ENCODE results near the gene HNRNPK.

Gene HNRNPK

DNA sequence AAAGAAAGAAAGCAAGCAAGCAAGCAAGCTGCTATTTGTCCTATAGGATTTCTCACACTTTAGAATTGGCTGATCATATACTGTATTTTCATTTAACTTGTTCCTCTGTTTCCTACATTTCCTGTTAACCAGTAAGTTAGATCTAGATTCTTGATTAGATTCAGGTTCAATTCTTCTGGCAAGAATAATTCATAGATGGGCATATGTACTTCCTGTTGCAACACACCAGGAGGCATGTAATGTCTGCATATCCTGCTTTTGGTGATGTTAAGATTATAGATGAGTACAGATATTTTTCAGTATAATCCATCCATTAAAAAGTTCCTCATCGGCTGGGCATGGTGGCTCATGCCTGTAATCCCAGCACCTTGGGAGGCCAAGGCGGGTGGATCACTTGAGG, 48.0 kb downstream of the HNRNPK start:
- no peak for DNase-seq

- no peak for DNase-seq
These were observed 49.1 kb downstream of the HNRNPK start for GRCh38 chr9:83930881-83931280.

GRCh38 chr9:83927591-83927990, 52.4 kb downstream of the HNRNPK start:
- DNase-seq, result no peak

DNA sequence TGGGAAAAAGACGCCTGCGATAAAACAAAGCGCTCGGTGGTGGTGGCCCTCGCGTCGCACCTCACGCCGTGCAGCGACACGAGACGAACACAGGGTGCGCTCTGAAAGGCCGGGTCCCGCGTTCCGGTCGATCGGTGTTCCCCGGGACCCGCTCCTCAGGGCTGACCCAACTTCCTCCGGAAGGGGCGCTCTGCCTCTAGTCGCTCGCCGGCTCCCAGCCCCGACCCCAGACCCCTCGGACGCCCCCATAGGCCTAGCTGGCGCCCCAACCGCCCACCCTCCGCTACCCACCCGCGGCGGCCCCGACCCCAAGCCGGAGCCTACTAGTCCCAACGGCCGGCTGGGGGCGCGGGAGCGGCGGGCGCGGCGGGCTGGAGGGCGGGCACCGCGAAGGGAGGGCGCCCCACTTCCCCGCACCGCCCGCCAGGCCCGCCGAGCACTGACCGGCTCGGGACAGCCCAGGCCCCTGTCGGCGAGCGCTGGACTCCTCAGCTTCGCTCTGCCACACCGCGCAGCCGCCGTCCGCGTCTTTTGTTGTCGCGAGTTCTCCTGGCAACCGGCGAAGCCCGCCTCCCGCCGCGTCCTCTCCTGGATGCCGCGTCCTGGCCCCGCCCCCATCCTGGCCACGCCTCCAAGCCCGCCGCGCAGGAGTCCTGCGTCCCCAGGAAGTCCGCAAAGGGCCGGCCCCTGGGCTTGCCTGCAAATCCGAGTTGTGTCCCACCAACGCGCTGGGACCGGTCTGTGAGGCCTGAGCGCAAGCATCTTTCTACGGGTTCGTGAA, 58.9 kb downstream of the HNRNPK start, which contains the start of gene KIF27:
KIF27 (minus strand) TSS at position 506 of the 781 bp plus-strand sequence. CDS start 5,841 bp downstream, outside the sequence.
- DNase-seq, result peak; percentile 91 to 95 (median 92)

DNA sequence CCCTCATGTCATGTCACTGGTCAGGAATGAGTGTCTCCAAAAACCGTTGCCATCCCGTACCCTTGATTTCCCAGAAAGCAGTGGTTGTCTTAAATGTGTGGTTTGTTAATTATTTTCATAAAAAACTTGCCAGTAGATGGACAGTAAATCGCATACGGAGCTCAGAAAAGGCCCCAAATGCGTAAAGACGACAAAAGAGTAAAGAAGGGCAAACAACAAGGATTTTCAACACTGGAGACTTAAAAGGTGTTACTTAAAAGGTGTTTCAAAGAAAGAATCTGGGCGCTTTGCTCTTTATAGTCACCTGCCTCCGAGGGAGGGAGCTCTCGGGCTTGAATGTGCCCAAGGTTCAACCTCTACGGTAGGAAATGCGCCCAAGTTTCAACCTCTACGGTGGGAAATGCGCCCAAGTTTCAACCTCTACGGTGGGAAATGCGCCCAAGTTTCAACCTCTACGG, 59.5 kb downstream of the HNRNPK start:
- DNase-seq, result peak in 1 of 4 experiments; percentile 41

DNA sequence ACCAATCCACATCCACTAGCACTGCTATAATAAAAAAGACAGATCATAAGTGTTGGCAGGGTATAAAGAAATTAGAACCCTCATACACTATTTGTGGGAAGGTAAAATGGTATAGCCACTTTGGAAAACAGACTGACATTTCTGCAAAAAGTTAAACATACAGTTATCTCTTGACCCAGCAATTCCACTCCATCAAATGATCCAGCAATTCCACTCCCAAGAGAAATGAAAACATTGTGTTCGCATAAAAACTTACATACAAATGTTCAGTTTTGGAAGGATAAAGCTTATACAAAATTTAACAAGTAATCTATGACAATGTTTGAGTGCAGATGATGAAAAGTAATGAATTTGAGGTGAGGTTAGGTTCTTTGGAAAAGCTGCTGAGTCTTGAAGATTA, 60.9 kb downstream of the HNRNPK start:
- no peak for DNase-seq

Data from activated CD4-positive, CD25-positive, alpha-beta regulatory T cell (primary cell).